Neural progenitor cell (in vitro differentiated cells): ENCODE measurements around the gene TSPAN15. TPM values are rescaled to one million over a fixed set of nuclear protein-coding genes. Genes with fewer than 3 reads are reported as not detected.

Source experiments
- DNase-seq: peaks from one replicate; pipeline ENCODE4 v3.0.0-alpha.2; 2016; ENCODE audit warnings: low spot score
- H2AFZ ChIP-seq: fragments of 200-600 bp; sonication (generic); replicated peaks from 2 replicates; pipeline ENCODE4 v1.6.1; 2016; ENCODE audit warnings: antibody characterized with exemption
- H3F3A ChIP-seq: fragments of 200-600 bp; sonication (generic); 2 replicates; pipeline ENCODE4 v1.6.1; 2016; ENCODE audit warnings: antibody characterized with exemption, low read depth
- H3K27ac ChIP-seq: fragments of 200-600 bp; sonication (generic); 2 replicates; pipeline ENCODE4 v1.5.1; 2016; ENCODE audit warnings: mild to moderate bottlenecking
- H3K27me3 ChIP-seq: fragments of 200-600 bp; sonication (generic); 2 replicates; pipeline ENCODE4 v1.6.1; 2016; ENCODE audit warnings: mild to moderate bottlenecking, moderate library complexity
- H3K36me3 ChIP-seq: fragments of 200-600 bp; sonication (generic); 2 replicates; pipeline ENCODE4 v1.5.1; 2016
- H3K4me1 ChIP-seq: fragments of 200-600 bp; sonication (generic); 2 replicates; pipeline ENCODE4 v1.6.1; 2016; ENCODE audit warnings: mixed run types
- H3K4me2 ChIP-seq: fragments of 200-600 bp; sonication (generic); 2 replicates; pipeline ENCODE4 v1.6.1; 2016
- H3K4me3 ChIP-seq: fragments of 200-600 bp; sonication (generic); 2 replicates; pipeline ENCODE4 v1.5.1; 2016
- H3K79me2 ChIP-seq: fragments of 200-600 bp; sonication (generic); 2 replicates; pipeline ENCODE4 v1.6.1; 2016; ENCODE audit warnings: low read depth
- H3K9ac ChIP-seq: fragments of 200-600 bp; sonication (generic); 2 replicates; pipeline ENCODE4 v1.6.1; 2016
- H3K9me3 ChIP-seq: fragments of 200-600 bp; sonication (generic); 2 replicates; pipeline ENCODE4 v1.5.1; 2016; ENCODE audit warnings: low read depth
- H4K20me1 ChIP-seq: fragments of 200-600 bp; sonication (generic); 2 replicates; pipeline ENCODE4 v1.6.1; 2016; ENCODE audit warnings: low read depth
- H3K27ac Mint-ChIP-seq: 3 replicates; pipeline ENCODE4 v1.8.0; 2021; ENCODE audit warnings: mixed read lengths
- H3K27me3 Mint-ChIP-seq: 2 replicates; pipeline ENCODE4 v1.8.0; 2022; ENCODE audit warnings: low read depth, mild to moderate bottlenecking, inconsistent platforms, moderate library complexity, mixed read lengths; ENCODE audit not compliant: insufficient read depth
- H3K36me3 Mint-ChIP-seq: 3 replicates; pipeline ENCODE4 v1.8.0; 2021; ENCODE audit warnings: mixed read lengths
- H3K4me1 Mint-ChIP-seq: 3 replicates; pipeline ENCODE4 v1.8.0; 2021; ENCODE audit warnings: mixed read lengths
- H3K4me3 Mint-ChIP-seq: 3 replicates; pipeline ENCODE4 v1.8.0; 2021; ENCODE audit warnings: mild to moderate bottlenecking, moderate library complexity, mixed read lengths
- H3K9me3 Mint-ChIP-seq: 3 replicates; pipeline ENCODE4 v1.8.0; 2020; ENCODE audit warnings: mixed read lengths
- CTCF ChIP-seq: fragments of 200-600 bp; sonication (generic); IDR thresholded peaks from 2 replicates; pipeline ENCODE4 v1.5.1; 2017; ENCODE audit warnings: antibody characterized with exemption, mild to moderate bottlenecking
- EZH2 ChIP-seq: fragments of 200-600 bp; sonication (generic); IDR thresholded peaks from 2 replicates; pipeline ENCODE4 v1.6.1; 2017; ENCODE audit warnings: antibody characterized with exemption, mild to moderate bottlenecking, moderate library complexity
- EZH2phosphoT487 ChIP-seq: fragments of 200-600 bp; sonication (generic); IDR thresholded peaks from 2 replicates; pipeline ENCODE4 v1.6.1; 2017; ENCODE audit warnings: antibody characterized with exemption
- total RNA-seq: library from RNA; depleted of rRNA; stranded (reverse); fragments of >200 nt; gene quantifications from 2 replicates; pipeline ENCODE4 v1.2.3, GENCODE V29; 2015; ENCODE audit warnings: low replicate concordance

The TSPAN15 gene
- total RNA-seq, 1 donor from 2014 or later: 6.8 TPM

GRCh38 chr10:69451784-69452251 is 553 bp downstream of the TSPAN15 start:
- peak overlapping the region; percentile 87 for H3K4me3 Mint-ChIP-seq
- Histone ChIP-seq H3K9me3 (no peaks in the 10 kb centered on the region), H3K27me3 (peaks cover 24% of the 10 kb centered on the region), H3K4me1 (no peaks in the 10 kb centered on the region), H4K20me1 (no peaks in the 10 kb centered on the region), H3K79me2 (no peaks in the 10 kb centered on the region), H2AFZ (peak overlapping the region; percentile 75), H3K36me3 (no peaks in the 10 kb centered on the region), H3K9ac (no peak overlapping the region), H3K27ac (no peak overlapping the region), H3K4me2 (peak overlapping the region; percentile 91), H3K4me3 (peak overlapping the region; percentile 79), H3F3A (no peaks in the 10 kb centered on the region)
- peak; percentile 74 for DNase-seq
- H3K36me3 Mint-ChIP-seq: no peaks in the 10 kb centered on the region
- H3K4me1 Mint-ChIP-seq: peaks cover 16% of the 10 kb centered on the region
- no peak for TF ChIP-seq CTCF
- no peak for TF ChIP-seq EZH2phosphoT487
- TF ChIP-seq EZH2: no peak
- H3K9me3 Mint-ChIP-seq: no peaks in the 10 kb centered on the region
- H3K27ac Mint-ChIP-seq: no peak overlapping the region
- H3K27me3 Mint-ChIP-seq: peaks cover 8% of the 10 kb centered on the region

- no peaks in the 10 kb centered on the region for H3K9me3 ChIP-seq
- no peak overlapping the region for H3K4me2 ChIP-seq
- H3K27ac Mint-ChIP-seq: no peak overlapping the region
Observed at GRCh38 chr10:69452676-69453415, 1.6 kb downstream of the TSPAN15 start.

GRCh38 chr10:69453795-69454194 is 2.5 kb downstream of the TSPAN15 start:
- no peak overlapping the region for H2AFZ ChIP-seq
- H3K36me3 Mint-ChIP-seq: no peaks in the 10 kb centered on the region
- no peak overlapping the region for H3K9ac ChIP-seq
- no peak overlapping the region for H3K4me3 ChIP-seq
- H3K79me2 ChIP-seq: no peaks in the 10 kb centered on the region
- H4K20me1 ChIP-seq: no peaks in the 10 kb centered on the region
- no peaks in the 10 kb centered on the region for H3K4me1 ChIP-seq
- no peak overlapping the region for H3K4me3 Mint-ChIP-seq
- no peak overlapping the region for H3K27ac ChIP-seq
- no peak for DNase-seq
- H3K4me2 ChIP-seq: no peak overlapping the region
- peaks cover 18% of the 10 kb centered on the region for H3K4me1 Mint-ChIP-seq
- H3K27me3 Mint-ChIP-seq: peaks cover 8% of the 10 kb centered on the region
- no peaks in the 10 kb centered on the region for H3F3A ChIP-seq
- H3K9me3 ChIP-seq: no peaks in the 10 kb centered on the region
- H3K36me3 ChIP-seq: no peaks in the 10 kb centered on the region
- H3K9me3 Mint-ChIP-seq: no peaks in the 10 kb centered on the region
- no peak for TF ChIP-seq EZH2phosphoT487
- TF ChIP-seq CTCF: no peak
- TF ChIP-seq EZH2: no peak
- H3K27ac Mint-ChIP-seq: no peak overlapping the region
- H3K27me3 ChIP-seq: peaks cover 24% of the 10 kb centered on the region

More at GRCh38 chr10:69452676-69453415, 1.6 kb downstream of the TSPAN15 start:
- Histone ChIP-seq H3K27me3 (peaks cover 24% of the 10 kb centered on the region), H4K20me1 (no peaks in the 10 kb centered on the region), H2AFZ (no peak overlapping the region), H3K9ac (no peak overlapping the region), H3K36me3 (no peaks in the 10 kb centered on the region), H3F3A (no peaks in the 10 kb centered on the region), H3K27ac (no peak overlapping the region), H3K4me1 (no peaks in the 10 kb centered on the region), H3K4me3 (no peak overlapping the region), H3K79me2 (no peaks in the 10 kb centered on the region)
- Mint-ChIP-seq H3K4me3 (peak overlapping the region; percentile 87), H3K27me3 (peaks cover 8% of the 10 kb centered on the region), H3K9me3 (no peaks in the 10 kb centered on the region), H3K36me3 (no peaks in the 10 kb centered on the region), H3K4me1 (peaks cover 16% of the 10 kb centered on the region)
- DNase-seq: no peak
- no peak for TF ChIP-seq CTCF
